ENCODE results near the gene ANKS1A. TPM values are rescaled to one million over a fixed set of nuclear protein-coding genes. Genes with fewer than 3 reads are reported as not detected.

The ANKS1A gene
- polyA plus RNA-seq, 3 donors: 1.7 to 8.0 (median 3.1) TPM

GRCh38 chr6:35008858-35009257 lies 119.8 kb downstream of the ANKS1A start:
- Histone ChIP-seq H3K27ac (ENCODE audit: low read depth in 1 of 2, low read length in 2 of 2) (no peak overlapping the region), H4K20me1 (ENCODE audit: insufficient read depth, low read length) (no peaks in the 10 kb centered on the region), H3K27me3 (ENCODE audit: control insufficient read depth in 2 of 2, insufficient read depth in 2 of 2, low read length in 2 of 2) (no peaks in the 10 kb centered on the region), H3K4me2 (replicated peaks; ENCODE audit: extremely low read depth, low read length, poor library complexity, severe bottlenecking) (no peak overlapping the region), H3K4me3 (replicated peaks in 1 of 3; ENCODE audit: low read depth in 2 of 3, low read length in 3 of 3) (no peak overlapping the region), H3K9me3 (replicated peaks in 1 of 2; ENCODE audit: control insufficient read depth in 1 of 2, insufficient read depth in 1 of 2, low read length in 2 of 2) (no peaks in the 10 kb centered on the region), H2AFZ (ENCODE audit: insufficient read depth, low read depth, low read length, poor library complexity, severe bottlenecking) (no peak overlapping the region), H3K4me1 (ENCODE audit: control insufficient read depth in 1 of 2, insufficient read depth in 2 of 2, low read length in 2 of 2) (peaks cover 0 to 5% of the 10 kb centered on the region in 2 donors), H3K79me2 (ENCODE audit: insufficient read depth, low read length) (no peaks in the 10 kb centered on the region), H3K36me3 (replicated peaks in 1 of 2; ENCODE audit: control insufficient read depth in 1 of 2, insufficient read depth in 2 of 2, low read length in 2 of 2) (peaks cover 2 to 58% of the 10 kb centered on the region in 2 donors), H3K9ac (ENCODE audit: insufficient read depth, low read length, poor library complexity, severe bottlenecking) (no peak overlapping the region)
- no peak overlapping the region for H3K4me3 Mint-ChIP-seq
- peaks cover 33 to 42% of the 10 kb centered on the region in 2 donors for H3K36me3 Mint-ChIP-seq
- no peak for TF ChIP-seq CTCF (IDR thresholded peaks at IDR 0.05)
- peaks cover 4% of the 10 kb centered on the region for H3K4me1 Mint-ChIP-seq
- H3K9me3 Mint-ChIP-seq: no peaks in the 10 kb centered on the region
- intact Hi-C loops (cut with micrococcal nuclease): no loop called here
- no peaks in the 10 kb centered on the region for H3K27me3 Mint-ChIP-seq (ENCODE audit: low read depth in 3 of 3)
- DNase-seq: no peak
- H3K27ac Mint-ChIP-seq: no peak overlapping the region
- WGBS (ENCODE audit: insufficient coverage): 95% methylated on average over 7 of the region's 7 CpGs

- H3K4me3 Mint-ChIP-seq: no peak overlapping the region
- WGBS (ENCODE audit: insufficient coverage): 41% methylated on average over 3 of the region's 4 CpGs
- Histone ChIP-seq H3K9me3 (replicated peaks in 1 of 2; ENCODE audit: control insufficient read depth in 1 of 2, insufficient read depth in 1 of 2, low read length in 2 of 2) (no peaks in the 10 kb centered on the region), H3K27me3 (ENCODE audit: control insufficient read depth in 2 of 2, insufficient read depth in 2 of 2, low read length in 2 of 2) (no peaks in the 10 kb centered on the region), H4K20me1 (ENCODE audit: insufficient read depth, low read length) (no peaks in the 10 kb centered on the region), H3K9ac (ENCODE audit: insufficient read depth, low read length, poor library complexity, severe bottlenecking) (no peak overlapping the region), H3K27ac (ENCODE audit: low read depth in 1 of 2, low read length in 2 of 2) (no peak overlapping the region), H3K79me2 (ENCODE audit: insufficient read depth, low read length) (no peaks in the 10 kb centered on the region), H3K4me3 (replicated peaks in 1 of 3; ENCODE audit: low read depth in 2 of 3, low read length in 3 of 3) (no peak overlapping the region), H3K36me3 (replicated peaks in 1 of 2; ENCODE audit: control insufficient read depth in 1 of 2, insufficient read depth in 2 of 2, low read length in 2 of 2) (peaks cover 0 to 54% of the 10 kb centered on the region in 2 donors), H3K4me1 (ENCODE audit: control insufficient read depth in 1 of 2, insufficient read depth in 2 of 2, low read length in 2 of 2) (peaks cover 5 to 14% of the 10 kb centered on the region in 2 donors), H2AFZ (ENCODE audit: insufficient read depth, low read depth, low read length, poor library complexity, severe bottlenecking) (no peak overlapping the region), H3K4me2 (replicated peaks; ENCODE audit: extremely low read depth, low read length, poor library complexity, severe bottlenecking) (no peak overlapping the region)
- H3K27ac Mint-ChIP-seq: peak overlapping the region in 1 of 7 donors; percentile 18
- no peaks in the 10 kb centered on the region for H3K27me3 Mint-ChIP-seq (ENCODE audit: low read depth in 3 of 3)
- H3K36me3 Mint-ChIP-seq: peaks cover 31 to 32% of the 10 kb centered on the region in 2 donors
- DNase-seq: no peak
- intact Hi-C loops (cut with micrococcal nuclease): no loop called here
- H3K9me3 Mint-ChIP-seq: no peaks in the 10 kb centered on the region
- H3K4me1 Mint-ChIP-seq: peaks cover 16% of the 10 kb centered on the region
- no peak for TF ChIP-seq CTCF (IDR thresholded peaks at IDR 0.05)
Measured at GRCh38 chr6:35011096-35012041, 122.3 kb downstream of the ANKS1A start.

All from CD14-positive monocyte (primary cell).